ENCODE data around the gene MBD6.
"Not testable (repeated sequence)": the region's sequence is repeated elsewhere in the genome, so short reads cannot be mapped to it uniquely, and the experiment has no call there.

MBD6 gene

DNA sequence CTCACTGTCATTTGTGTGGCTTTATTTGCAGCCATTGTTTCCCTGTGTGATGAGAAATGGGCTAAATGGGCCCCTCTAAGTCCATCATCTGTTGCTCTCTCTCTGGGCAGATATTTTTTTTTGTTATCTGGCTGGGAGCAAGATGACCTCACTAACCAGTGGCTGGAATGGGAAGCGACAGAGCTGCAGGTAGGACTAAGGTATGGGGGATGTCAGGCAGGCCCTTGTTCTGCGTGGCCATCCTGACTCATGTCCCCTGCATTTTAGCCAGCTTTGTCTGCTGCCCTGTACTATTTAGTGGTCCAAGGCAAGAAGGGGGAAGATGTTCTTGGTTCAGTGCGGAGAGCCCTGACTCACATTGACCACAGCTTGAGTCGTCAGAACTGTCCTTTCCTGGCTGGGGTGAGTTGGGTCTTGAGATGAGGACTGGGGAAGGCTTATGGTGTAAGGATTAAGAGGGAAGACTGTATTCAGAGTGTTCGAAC lies 33.4 kb upstream of the MBD6 start:
- no peak for DNase-seq (ENCODE audit: low spot score)

DNA sequence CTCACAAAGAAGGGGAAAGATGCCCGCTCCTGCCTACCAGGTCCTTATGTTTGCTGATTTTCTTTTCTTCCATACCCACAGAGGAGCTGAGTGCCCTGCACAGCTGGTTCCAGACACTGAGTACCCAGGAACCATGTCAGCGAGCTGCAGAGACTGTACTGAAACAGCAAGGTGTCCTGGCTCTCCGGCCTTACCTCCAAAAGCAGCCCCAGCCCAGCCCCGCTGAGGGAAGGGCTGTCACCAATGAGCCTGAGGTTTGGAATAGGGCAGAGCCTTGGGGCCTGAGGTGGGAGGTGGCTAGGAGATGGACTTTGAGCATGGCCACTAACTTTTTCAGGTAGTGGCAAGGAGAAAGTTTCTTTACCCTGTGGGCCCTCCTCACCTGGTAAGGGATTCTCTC lies 32.5 kb upstream of the MBD6 start:
- DNase-seq (ENCODE audit: low spot score) = no peak

GRCh38 chr12:57491393-57492280 lies 31.0 kb upstream of the MBD6 start:
- DNase-seq (ENCODE audit: low spot score) = no peak

DNA sequence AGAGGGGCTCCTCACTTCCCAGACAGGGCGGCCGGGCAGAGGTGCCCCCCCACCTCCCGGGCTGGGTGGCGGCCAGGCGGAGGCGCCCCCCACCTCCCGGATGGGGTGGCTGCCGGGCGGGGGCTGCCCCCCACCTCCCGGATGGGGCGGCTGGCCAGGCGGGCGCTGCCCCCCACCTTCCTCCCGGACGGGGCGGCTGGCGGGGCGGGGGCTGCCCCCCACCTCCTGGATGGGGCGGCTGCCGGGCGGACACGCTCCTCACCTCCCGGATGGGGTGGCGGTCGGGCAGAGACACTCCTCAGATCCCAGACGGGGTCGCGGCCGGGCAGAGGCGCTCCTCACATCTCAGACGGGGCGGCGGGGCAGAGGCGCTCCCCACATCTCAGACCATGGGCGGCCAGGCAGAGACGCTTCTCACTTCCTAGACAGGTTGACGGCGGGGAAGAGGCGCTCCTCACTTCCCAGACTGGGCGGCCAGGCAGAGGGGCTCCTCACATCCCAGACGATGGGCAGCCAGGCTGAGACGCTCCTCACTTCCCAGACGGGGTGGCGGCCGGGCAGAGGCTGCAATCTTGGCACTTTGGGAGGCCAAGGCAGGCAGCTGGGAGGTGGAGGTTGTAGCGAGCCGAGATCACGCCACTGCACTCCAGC lies 27.4 kb upstream of the MBD6 start:
- DNase-seq (ENCODE audit: low spot score) = not testable (repeated sequence)

- DNase-seq (ENCODE audit: low spot score) = no peak
Measured at GRCh38 chr12:57496822-57497221, 25.8 kb upstream of the MBD6 start.

- no peak for DNase-seq (ENCODE audit: low spot score)
Measured at GRCh38 chr12:57497223-57498131, 25.1 kb upstream of the MBD6 start.

GRCh38 chr12:57498132-57498502 lies 24.5 kb upstream of the MBD6 start:
- no peak for DNase-seq (ENCODE audit: low spot score)

GRCh38 chr12:57498571-57498970 lies 24.1 kb upstream of the MBD6 start:
- no peak for DNase-seq (ENCODE audit: low spot score)

DNA sequence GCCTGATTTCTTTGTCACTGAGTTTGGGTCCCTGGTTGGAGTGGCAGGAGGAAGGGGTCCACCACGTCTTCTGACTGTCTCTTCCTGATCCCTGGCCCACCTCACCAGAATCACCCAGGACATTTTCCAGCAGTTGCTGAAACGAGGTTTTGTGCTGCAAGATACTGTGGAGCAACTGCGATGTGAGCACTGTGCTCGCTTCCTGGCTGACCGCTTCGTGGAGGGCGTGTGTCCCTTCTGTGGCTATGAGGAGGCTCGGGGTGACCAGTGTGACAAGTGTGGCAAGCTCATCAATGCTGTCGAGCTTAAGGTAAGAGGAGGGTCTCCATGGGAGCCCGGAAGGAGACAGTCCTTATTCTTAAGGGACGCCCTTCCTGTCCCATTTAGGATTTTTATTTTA lies 22.4 kb upstream of the MBD6 start:
- DNase-seq (ENCODE audit: low spot score) = no peak

GRCh38 chr12:57502311-57502969 lies 20.2 kb upstream of the MBD6 start:
- not testable (repeated sequence) for DNase-seq (ENCODE audit: low spot score)

DNA sequence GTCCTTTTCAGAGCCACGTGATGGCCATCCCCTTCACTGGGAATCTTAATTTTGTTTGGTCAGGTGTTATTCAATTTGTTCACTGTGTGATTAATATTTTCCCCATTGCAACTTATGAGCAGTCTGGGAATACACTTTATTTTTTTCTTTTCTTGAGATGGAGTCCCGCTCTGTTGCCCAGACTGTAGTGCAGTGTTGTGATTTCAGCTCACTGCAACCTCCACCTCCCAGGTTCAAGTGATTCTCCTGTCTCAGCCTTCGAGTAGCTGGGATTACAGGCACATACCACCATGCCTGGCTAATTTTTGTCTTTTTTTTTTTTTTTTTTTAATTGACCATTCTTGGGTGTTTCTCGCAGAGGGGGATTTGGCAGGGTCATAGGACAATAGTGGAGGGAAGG lies 16.1 kb upstream of the MBD6 start:
- DNase-seq (ENCODE audit: low spot score) = not testable (repeated sequence)

GRCh38 chr12:57507796-57508195 lies 14.8 kb upstream of the MBD6 start:
- not testable (repeated sequence) for DNase-seq (ENCODE audit: low spot score)

- no peak for DNase-seq (ENCODE audit: low spot score)
Measured at GRCh38 chr12:57511161-57511560, 11.5 kb upstream of the MBD6 start.

GRCh38 chr12:57511588-57512325 lies 10.9 kb upstream of the MBD6 start:
- DNase-seq (ENCODE audit: low spot score) = no peak

GRCh38 chr12:57512665-57513064 lies 10.0 kb upstream of the MBD6 start:
- DNase-seq (ENCODE audit: low spot score) = no peak

- DNase-seq (ENCODE audit: low spot score) = no peak
Measured at GRCh38 chr12:57513266-57513665, 9.4 kb upstream of the MBD6 start.

GRCh38 chr12:57513677-57514076 lies 8.9 kb upstream of the MBD6 start:
- not testable (repeated sequence) for DNase-seq (ENCODE audit: low spot score)

GRCh38 chr12:57514246-57514645 lies 8.4 kb upstream of the MBD6 start:
- DNase-seq (ENCODE audit: low spot score) = not testable (repeated sequence)

DNA sequence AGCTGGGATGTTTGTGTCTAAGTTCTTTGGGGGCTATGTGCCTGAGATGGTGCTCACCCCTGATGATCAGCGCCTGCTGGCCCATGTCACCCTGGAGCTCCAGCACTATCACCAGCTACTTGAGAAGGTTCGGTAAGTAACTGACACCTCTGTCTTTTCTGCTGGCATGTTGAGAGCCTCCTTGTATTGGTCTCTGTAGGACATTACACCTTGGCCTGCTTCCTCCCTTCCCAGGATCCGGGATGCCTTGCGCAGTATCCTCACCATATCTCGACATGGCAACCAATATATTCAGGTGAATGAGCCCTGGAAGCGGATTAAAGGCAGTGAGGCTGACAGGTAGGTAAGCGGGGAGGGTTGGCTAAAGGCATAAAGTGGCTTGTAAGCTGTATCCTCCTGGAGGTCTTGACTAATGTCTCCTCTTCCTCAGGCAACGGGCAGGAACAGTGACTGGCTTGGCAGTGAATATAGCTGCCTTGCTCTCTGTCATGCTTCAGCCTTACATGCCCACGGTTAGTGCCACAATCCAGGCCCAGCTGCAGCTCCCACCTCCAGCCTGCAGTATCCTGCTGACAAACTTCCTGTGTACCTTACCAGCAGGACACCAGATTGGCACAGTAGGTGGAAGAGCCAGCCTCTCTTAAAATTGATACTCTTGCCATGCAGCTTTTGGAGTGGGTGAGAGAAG lies 7.8 kb upstream of the MBD6 start:
- no peak for DNase-seq (ENCODE audit: low spot score)

- no peak for DNase-seq (ENCODE audit: low spot score)
Measured at GRCh38 chr12:57515408-57515933, 7.2 kb upstream of the MBD6 start.

Measured in HuH-7 (cell line).